Karpas-422 (cell line): ENCODE measurements around the gene GSC2. TPM values are rescaled to one million over a fixed set of nuclear protein-coding genes. Genes with fewer than 3 reads are reported as not detected.
A peak's percentile ranks its signal among the peaks of the same experiment; 100 is the strongest.

Experiments used
- DNase-seq: peaks from one replicate; pipeline ENCODE4 v3.0.0-alpha.2; 2015
- H2AFZ ChIP-seq: fragments of 200-600 bp; sonication (generic); 2 replicates; pipeline ENCODE4 v1.6.1; 2014; ENCODE audit warnings: antibody characterized with exemption, low read length, mixed read lengths
- H3K27ac ChIP-seq: fragments of 200-600 bp; sonication (generic); 2 replicates; pipeline ENCODE4 v1.5.1; 2014; ENCODE audit warnings: mild to moderate bottlenecking, low read length, moderate library complexity
- H3K27me3 ChIP-seq: fragments of 200-600 bp; sonication (generic); 2 replicates; pipeline ENCODE4 v1.6.1; 2014; ENCODE audit warnings: low read length, mixed read lengths
- H3K36me3 ChIP-seq: fragments of 200-600 bp; sonication (generic); 2 replicates; pipeline ENCODE4 v1.6.1; 2014; ENCODE audit warnings: low read length, mixed read lengths; ENCODE audit not compliant: insufficient read depth
- H3K4me1 ChIP-seq: fragments of 200-600 bp; sonication (generic); 2 replicates; pipeline ENCODE4 v1.6.1; 2014; ENCODE audit warnings: mild to moderate bottlenecking, low read length, mixed read lengths
- H3K4me2 ChIP-seq: fragments of 200-600 bp; sonication (generic); 2 replicates; pipeline ENCODE4 v1.6.1; 2014; ENCODE audit warnings: low read length, low read depth, mild to moderate bottlenecking; ENCODE audit not compliant: poor library complexity, severe bottlenecking
- H3K4me3 ChIP-seq: fragments of 200-600 bp; sonication (generic); 2 replicates; pipeline ENCODE4 v1.5.1; 2014; ENCODE audit warnings: mild to moderate bottlenecking, antibody characterized with exemption, low read length, mixed read lengths
- H3K79me2 ChIP-seq: fragments of 200-600 bp; sonication (generic); 2 replicates; pipeline ENCODE4 v1.6.1; 2014; ENCODE audit warnings: mild to moderate bottlenecking, low read length, mixed read lengths
- H3K9ac ChIP-seq: fragments of 200-600 bp; sonication (generic); 2 replicates; pipeline ENCODE4 v1.6.0; 2014; ENCODE audit warnings: low read length
- H3K9me2 ChIP-seq: fragments of 200-600 bp; sonication (generic), shearing (Covaris generic); replicated peaks from 2 replicates; pipeline ENCODE4 v1.6.0; 2014; ENCODE audit warnings: mild to moderate bottlenecking, low read length, moderate library complexity; ENCODE audit not compliant: insufficient read depth
- H3K9me3 ChIP-seq: fragments of 300-700, 200-600 bp; sonication (generic); 2 replicates; pipeline ENCODE4 v1.6.1; 2014; ENCODE audit warnings: low read length, mixed read lengths
- H4K20me1 ChIP-seq: fragments of 200-600 bp; sonication (generic); 2 replicates; pipeline ENCODE4 v1.6.1; 2014; ENCODE audit warnings: mild to moderate bottlenecking, antibody characterized with exemption, low read length, low read depth; ENCODE audit not compliant: insufficient read depth
- total RNA-seq: library from RNA; depleted of rRNA; stranded (reverse); fragments of >200 nt; shearing (Covaris generic); gene quantifications from 2 replicates; pipeline ENCODE4 v1.2.3, GENCODE V29; 2014; ENCODE audit warnings: low replicate concordance

The GSC2 gene
- total RNA-seq, 1 experiment from 2014 or later: not detected

- peak overlapping the region; percentile 73 for H3K9ac ChIP-seq
- peak; percentile 91 for DNase-seq
- H3K27ac ChIP-seq: peak overlapping the region; percentile 63
- no peak overlapping the region for H2AFZ ChIP-seq
- H4K20me1 ChIP-seq: no peaks in the 10 kb centered on the region; the same call in 1 of the 2 replicates
- peak overlapping the region; percentile 72 for H3K4me3 ChIP-seq
- no peaks in the 10 kb centered on the region for H3K27me3 ChIP-seq
- H3K4me2 ChIP-seq: peak overlapping the region; percentile 91
- H3K9me3 ChIP-seq: no peaks in the 10 kb centered on the region
- peaks cover 37% of the 10 kb centered on the region for H3K79me2 ChIP-seq
- H3K9me2 ChIP-seq: no peaks in the 10 kb centered on the region
- peaks cover 45% of the 10 kb centered on the region for H3K4me1 ChIP-seq
- H3K36me3 ChIP-seq: no peaks in the 10 kb centered on the region; the same call in 1 of the 2 replicates
Observed at GRCh38 chr22:19179497-19180048, 29.5 kb upstream of the GSC2 start.

GRCh38 chr22:19178657-19179496 lies 28.8 kb upstream of the GSC2 start, which contains the start of gene SLC25A1:
Gene SLC25A1 (minus strand): TSS chr22:19178736. CDS start chr22:19178673, 63 bp downstream.
- Histone ChIP-seq H3K27me3 (no peaks in the 10 kb centered on the region), H3K9me3 (no peaks in the 10 kb centered on the region), H3K27ac (peak within 1 kb of the TSS; percentile 97), H3K9ac (peak within 1 kb of the TSS; percentile 100), H3K36me3 (no peaks in the 10 kb centered on the region; the same call in 1 of the 2 replicates), H3K9me2 (no peaks in the 10 kb centered on the region), H3K4me3 (peak within 1 kb of the TSS; percentile 96), H3K4me2 (peak within 1 kb of the TSS; percentile 95), H4K20me1 (no peaks in the 10 kb centered on the region; the same call in 1 of the 2 replicates), H3K79me2 (peaks cover 40% of the 10 kb centered on the region), H2AFZ (peak within 1 kb of the TSS; percentile 59; the same call in 1 of the 2 replicates), H3K4me1 (peaks cover 50% of the 10 kb centered on the region)
- peak; percentile 98 for DNase-seq

GRCh38 chr22:19178065-19178656 lies 28.1 kb upstream of the GSC2 start:
- peak overlapping the region; percentile 95 for H3K4me2 ChIP-seq
- peak overlapping the region; percentile 97 for H3K27ac ChIP-seq
- peak; percentile 88 for DNase-seq

DNA sequence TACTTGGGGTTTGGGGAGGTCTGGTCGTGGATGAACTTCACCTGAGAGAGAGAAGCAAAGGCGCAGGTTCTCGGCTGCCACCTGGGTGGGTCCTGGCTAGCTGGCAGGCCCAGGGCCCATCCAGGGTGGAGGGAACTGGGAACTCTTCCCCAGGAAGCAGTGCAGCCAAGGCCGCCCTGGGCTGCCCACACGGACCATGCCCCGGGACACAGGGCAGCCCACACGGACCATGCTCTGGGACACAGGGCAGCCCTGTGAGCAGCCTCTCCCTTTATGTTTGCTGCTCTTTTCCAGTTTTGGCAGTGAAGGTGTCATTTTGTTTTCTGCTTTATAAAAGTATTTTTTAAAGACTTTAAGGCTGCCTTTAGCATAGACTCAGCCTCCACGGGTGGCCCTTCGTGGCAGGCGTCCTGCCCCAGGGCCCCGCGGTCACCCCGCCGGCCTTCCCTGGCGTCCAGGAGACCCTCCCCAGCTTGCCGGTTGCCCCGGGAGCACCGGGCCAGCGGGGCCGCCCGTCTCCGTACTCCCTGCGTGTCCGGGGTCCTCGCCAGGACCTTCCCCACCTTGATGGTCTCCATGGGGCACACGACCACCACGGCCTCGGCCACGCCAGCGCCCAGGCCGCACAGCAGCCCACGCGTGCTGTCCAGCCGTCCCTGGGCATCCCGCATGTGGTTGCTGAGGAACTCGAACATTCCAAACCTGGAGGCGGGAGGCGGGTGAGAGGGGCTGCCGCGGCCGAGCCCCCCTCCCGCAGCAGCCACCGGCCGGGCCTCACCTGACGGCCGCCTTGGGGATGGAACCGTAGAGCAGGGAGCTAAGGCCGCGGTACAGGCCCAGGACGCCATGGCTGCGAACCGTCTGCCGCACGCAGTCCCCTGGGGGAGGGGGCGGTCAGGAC lies 27.3 kb upstream of the GSC2 start:
- no peaks in the 10 kb centered on the region for H3K27me3 ChIP-seq
- H3K4me3 ChIP-seq: peak overlapping the region; percentile 96
- H4K20me1 ChIP-seq: peaks cover 5% of the 10 kb centered on the region; the same call in 1 of the 2 replicates
- no peaks in the 10 kb centered on the region; the same call in 1 of the 2 replicates for H3K36me3 ChIP-seq
- H3K4me2 ChIP-seq: peak overlapping the region; percentile 95
- H3K9ac ChIP-seq: peak overlapping the region; percentile 100
- H3K4me1 ChIP-seq: peaks cover 60% of the 10 kb centered on the region
- peak; percentile 54 for DNase-seq
- no peaks in the 10 kb centered on the region for H3K9me3 ChIP-seq
- H3K9me2 ChIP-seq: no peaks in the 10 kb centered on the region
- H2AFZ ChIP-seq: no peak overlapping the region
- peak overlapping the region; percentile 97 for H3K27ac ChIP-seq
- peaks cover 55% of the 10 kb centered on the region for H3K79me2 ChIP-seq

More at GRCh38 chr22:19178065-19178656, 28.1 kb upstream of the GSC2 start:
- H3K9ac ChIP-seq: peak overlapping the region; percentile 100
- H3K36me3 ChIP-seq: no peaks in the 10 kb centered on the region; the same call in 1 of the 2 replicates
- H2AFZ ChIP-seq: no peak overlapping the region
- H3K4me3 ChIP-seq: peak overlapping the region; percentile 96
- H3K79me2 ChIP-seq: peaks cover 47% of the 10 kb centered on the region
- peaks cover 54% of the 10 kb centered on the region for H3K4me1 ChIP-seq
- H3K9me3 ChIP-seq: no peaks in the 10 kb centered on the region
- H3K27me3 ChIP-seq: no peaks in the 10 kb centered on the region
- H4K20me1 ChIP-seq: no peaks in the 10 kb centered on the region; the same call in 1 of the 2 replicates
- H3K9me2 ChIP-seq: no peaks in the 10 kb centered on the region

DNA sequence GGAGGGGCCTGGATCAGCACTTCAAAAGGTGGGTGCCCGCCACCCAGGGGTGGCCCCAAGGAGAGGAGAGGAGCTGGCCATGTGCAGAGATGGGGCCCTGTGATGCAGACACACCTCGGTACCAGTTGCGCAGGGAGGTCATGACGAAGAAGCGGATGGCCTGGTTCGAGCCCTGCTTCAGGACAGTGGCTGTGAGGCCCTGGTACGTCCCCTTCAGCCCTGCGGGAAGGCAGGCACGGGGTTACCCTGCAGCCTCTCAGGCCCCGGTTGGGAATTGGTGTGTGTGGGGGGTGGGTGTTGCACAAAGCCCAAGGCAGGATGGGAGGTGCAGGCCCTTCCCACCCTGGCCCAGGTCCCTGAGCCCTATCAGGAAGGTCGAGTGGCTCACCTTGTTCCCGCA lies 26.6 kb upstream of the GSC2 start:
- peak overlapping the region; percentile 95 for H3K4me2 ChIP-seq
- H3K4me3 ChIP-seq: peak overlapping the region; percentile 96
- no peaks in the 10 kb centered on the region for H3K9me3 ChIP-seq
- no peak overlapping the region for H2AFZ ChIP-seq
- H3K9ac ChIP-seq: peak overlapping the region; percentile 100
- peaks cover 5% of the 10 kb centered on the region; the same call in 1 of the 2 replicates for H4K20me1 ChIP-seq
- no peaks in the 10 kb centered on the region; the same call in 1 of the 2 replicates for H3K36me3 ChIP-seq
- H3K27me3 ChIP-seq: no peaks in the 10 kb centered on the region
- H3K79me2 ChIP-seq: peaks cover 61% of the 10 kb centered on the region
- no peaks in the 10 kb centered on the region for H3K9me2 ChIP-seq
- DNase-seq: peak; percentile 63
- H3K27ac ChIP-seq: peak overlapping the region; percentile 97
- peaks cover 60% of the 10 kb centered on the region for H3K4me1 ChIP-seq

DNA sequence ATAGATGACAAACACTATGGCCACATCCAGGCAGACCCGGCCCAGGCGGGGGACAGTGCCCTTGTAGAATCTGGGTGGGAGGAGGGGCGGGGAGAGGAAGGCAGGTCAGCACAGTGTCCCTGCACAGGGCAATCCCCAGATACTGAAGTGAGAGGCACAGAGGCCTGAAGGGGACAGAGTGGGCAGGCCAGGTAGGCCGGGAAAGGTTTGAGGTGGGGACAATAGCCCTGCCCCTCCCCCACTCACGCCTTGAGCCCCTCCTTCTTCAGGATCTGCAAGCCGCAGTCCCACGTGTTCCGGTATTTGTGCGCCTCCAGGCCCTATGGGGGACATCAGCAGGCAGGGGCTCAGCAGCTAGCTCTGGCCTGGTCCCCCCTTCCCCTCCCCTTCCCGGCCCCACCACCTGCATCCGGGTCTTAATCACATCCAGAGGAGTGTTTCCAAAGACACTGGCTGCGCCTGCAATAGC lies 26.1 kb upstream of the GSC2 start:
- Histone ChIP-seq H3K79me2 (peaks cover 64% of the 10 kb centered on the region), H3K4me1 (peaks cover 60% of the 10 kb centered on the region), H3K4me2 (peak overlapping the region; percentile 95), H4K20me1 (peaks cover 5% of the 10 kb centered on the region; the same call in 1 of the 2 replicates), H3K27ac (peak overlapping the region; percentile 97), H3K4me3 (peak overlapping the region; percentile 96), H3K27me3 (no peaks in the 10 kb centered on the region), H3K9me2 (no peaks in the 10 kb centered on the region), H3K9ac (peak overlapping the region; percentile 100), H3K9me3 (no peaks in the 10 kb centered on the region), H2AFZ (no peak overlapping the region), H3K36me3 (no peaks in the 10 kb centered on the region; the same call in 1 of the 2 replicates)
- peak; percentile 44 for DNase-seq

DNA sequence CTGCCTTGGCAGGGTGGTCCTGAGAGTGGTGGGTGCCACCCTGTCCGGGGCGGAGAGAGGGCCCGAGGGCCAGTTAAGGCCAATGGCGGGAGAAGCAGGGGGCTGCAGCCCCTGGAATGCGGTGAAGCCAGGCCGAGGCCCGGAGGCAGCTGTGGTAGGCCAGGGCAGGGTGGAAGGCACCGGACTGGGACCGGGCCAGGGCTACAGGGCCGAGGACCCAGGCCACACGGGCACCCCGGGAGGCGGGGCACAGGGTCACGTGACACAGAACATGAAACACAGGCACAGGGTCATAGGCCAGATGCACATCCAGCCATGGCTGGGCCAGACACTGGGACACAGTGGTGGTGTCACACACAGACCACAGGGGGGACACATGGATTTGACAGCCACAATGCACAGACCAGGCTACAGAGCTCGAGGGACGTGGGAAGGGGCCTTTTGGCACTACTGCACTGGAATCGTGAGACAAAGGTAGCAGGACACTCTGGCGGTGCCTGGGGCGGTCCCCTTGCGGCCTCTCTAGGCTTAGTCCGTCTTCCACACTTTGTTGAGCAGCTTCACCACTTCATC lies 25.6 kb upstream of the GSC2 start:
- H3K4me1 ChIP-seq: peaks cover 63% of the 10 kb centered on the region
- no peaks in the 10 kb centered on the region for H3K9me3 ChIP-seq
- peak overlapping the region; percentile 95 for H3K4me2 ChIP-seq
- H3K9ac ChIP-seq: peak overlapping the region; percentile 100
- peaks cover 64% of the 10 kb centered on the region for H3K79me2 ChIP-seq
- H3K4me3 ChIP-seq: peak overlapping the region; percentile 96; the same call in 1 of the 2 replicates
- DNase-seq: peak; percentile 72
- H2AFZ ChIP-seq: no peak overlapping the region
- H3K27me3 ChIP-seq: no peaks in the 10 kb centered on the region
- H4K20me1 ChIP-seq: peaks cover 5% of the 10 kb centered on the region; the same call in 1 of the 2 replicates
- H3K9me2 ChIP-seq: no peaks in the 10 kb centered on the region
- H3K27ac ChIP-seq: peak overlapping the region; percentile 97
- no peaks in the 10 kb centered on the region; the same call in 1 of the 2 replicates for H3K36me3 ChIP-seq
